IPS-15b (cell line): ENCODE results near the gene LRRC7.

Source experiments
- H3K27me3 ChIP-seq: one replicate; pipeline ENCODE4 v1.6.1; 2013; ENCODE audit warnings: low read length; ENCODE audit not compliant: control insufficient read depth, insufficient read depth
- H3K36me3 ChIP-seq: one replicate; pipeline ENCODE4 v1.6.1; 2013; ENCODE audit warnings: low read length; ENCODE audit not compliant: control insufficient read depth, insufficient read depth
- H3K4me1 ChIP-seq: one replicate; pipeline ENCODE4 v1.6.1; 2013; ENCODE audit warnings: mild to moderate bottlenecking, low read length; ENCODE audit not compliant: control insufficient read depth, insufficient read depth
- H3K4me3 ChIP-seq: one replicate; pipeline ENCODE4 v1.5.1; 2013; ENCODE audit warnings: low read depth, low read length
- H3K9ac ChIP-seq: one replicate; pipeline ENCODE4 v1.6.1; 2013; ENCODE audit warnings: low read depth, mild to moderate bottlenecking, low read length
- H3K9me3 ChIP-seq: one replicate; pipeline ENCODE4 v1.6.1; 2013; ENCODE audit warnings: mild to moderate bottlenecking, low read length; ENCODE audit not compliant: control insufficient read depth, insufficient read depth

LRRC7 gene

GRCh38 chr1:69567652-69568420 lies at the start of gene LRRC7:
Gene LRRC7 (plus strand): TSS chr1:69567922. CDS start chr1:69568640, 718 bp downstream.
- H3K9me3 ChIP-seq, result no peaks in the 10 kb centered on the region
- H3K4me1 ChIP-seq, result no peaks in the 10 kb centered on the region
- H3K36me3 ChIP-seq, result no peaks in the 10 kb centered on the region
- H3K9ac ChIP-seq, result no peak within 1 kb of the TSS
- peaks cover 67% of the 10 kb centered on the region for H3K27me3 ChIP-seq
- H3K4me3 ChIP-seq, result peak within 1 kb of the TSS; percentile 62

- Histone ChIP-seq H3K4me3 (no peak overlapping the region), H3K4me1 (no peaks in the 10 kb centered on the region), H3K9ac (no peak overlapping the region), H3K27me3 (no peaks in the 10 kb centered on the region), H3K9me3 (no peaks in the 10 kb centered on the region), H3K36me3 (no peaks in the 10 kb centered on the region)
These were observed 48.7 kb upstream of the LRRC7 start for GRCh38 chr1:69519006-69519405.

GRCh38 chr1:69520326-69520725 lies 47.4 kb upstream of the LRRC7 start:
- H3K9me3 ChIP-seq, result no peaks in the 10 kb centered on the region
- H3K9ac ChIP-seq, result no peak overlapping the region
- no peaks in the 10 kb centered on the region for H3K4me1 ChIP-seq
- H3K27me3 ChIP-seq, result no peaks in the 10 kb centered on the region
- no peak overlapping the region for H3K4me3 ChIP-seq
- no peaks in the 10 kb centered on the region for H3K36me3 ChIP-seq

- Histone ChIP-seq H3K9me3 (no peaks in the 10 kb centered on the region), H3K27me3 (no peaks in the 10 kb centered on the region), H3K9ac (no peak overlapping the region), H3K4me1 (no peaks in the 10 kb centered on the region), H3K4me3 (no peak overlapping the region), H3K36me3 (no peaks in the 10 kb centered on the region)
These were observed 44.7 kb upstream of the LRRC7 start for GRCh38 chr1:69523032-69523431.

GRCh38 chr1:69523461-69523860 lies 44.3 kb upstream of the LRRC7 start:
- Histone ChIP-seq H3K4me1 (no peaks in the 10 kb centered on the region), H3K36me3 (no peaks in the 10 kb centered on the region), H3K9ac (no peak overlapping the region), H3K9me3 (no peaks in the 10 kb centered on the region), H3K27me3 (no peaks in the 10 kb centered on the region), H3K4me3 (no peak overlapping the region)

- Histone ChIP-seq H3K9me3 (no peaks in the 10 kb centered on the region), H3K4me1 (no peaks in the 10 kb centered on the region), H3K4me3 (no peak overlapping the region), H3K9ac (no peak overlapping the region), H3K27me3 (no peaks in the 10 kb centered on the region), H3K36me3 (no peaks in the 10 kb centered on the region)
These were observed 43.7 kb upstream of the LRRC7 start for GRCh38 chr1:69524015-69524414.

- no peaks in the 10 kb centered on the region for H3K27me3 ChIP-seq
- H3K4me1 ChIP-seq, result no peaks in the 10 kb centered on the region
- H3K9ac ChIP-seq, result no peak overlapping the region
- no peaks in the 10 kb centered on the region for H3K36me3 ChIP-seq
- H3K9me3 ChIP-seq, result no peaks in the 10 kb centered on the region
- no peak overlapping the region for H3K4me3 ChIP-seq
These were observed 40.4 kb upstream of the LRRC7 start for GRCh38 chr1:69527273-69527672.

GRCh38 chr1:69528376-69528775 lies 39.3 kb upstream of the LRRC7 start:
- H3K4me3 ChIP-seq, result no peak overlapping the region
- H3K4me1 ChIP-seq, result no peaks in the 10 kb centered on the region
- no peak overlapping the region for H3K9ac ChIP-seq
- H3K9me3 ChIP-seq, result no peaks in the 10 kb centered on the region
- no peaks in the 10 kb centered on the region for H3K36me3 ChIP-seq
- H3K27me3 ChIP-seq, result no peaks in the 10 kb centered on the region

GRCh38 chr1:69533343-69533742 lies 34.4 kb upstream of the LRRC7 start:
- no peaks in the 10 kb centered on the region for H3K9me3 ChIP-seq
- no peak overlapping the region for H3K4me3 ChIP-seq
- H3K9ac ChIP-seq, result no peak overlapping the region
- H3K4me1 ChIP-seq, result peaks cover 6% of the 10 kb centered on the region
- no peaks in the 10 kb centered on the region for H3K27me3 ChIP-seq
- H3K36me3 ChIP-seq, result no peaks in the 10 kb centered on the region

GRCh38 chr1:69534829-69535228 lies 32.9 kb upstream of the LRRC7 start:
- Histone ChIP-seq H3K36me3 (no peaks in the 10 kb centered on the region), H3K9ac (no peak overlapping the region), H3K27me3 (no peaks in the 10 kb centered on the region), H3K9me3 (no peaks in the 10 kb centered on the region), H3K4me3 (no peak overlapping the region), H3K4me1 (peaks cover 6% of the 10 kb centered on the region)

GRCh38 chr1:69535490-69535889 lies 32.2 kb upstream of the LRRC7 start:
- H3K27me3 ChIP-seq, result no peaks in the 10 kb centered on the region
- no peaks in the 10 kb centered on the region for H3K36me3 ChIP-seq
- H3K9ac ChIP-seq, result no peak overlapping the region
- H3K4me1 ChIP-seq, result peaks cover 6% of the 10 kb centered on the region
- H3K9me3 ChIP-seq, result no peaks in the 10 kb centered on the region
- no peak overlapping the region for H3K4me3 ChIP-seq

GRCh38 chr1:69540052-69540451 lies 27.7 kb upstream of the LRRC7 start:
- Histone ChIP-seq H3K4me3 (no peak overlapping the region), H3K36me3 (no peaks in the 10 kb centered on the region), H3K4me1 (peaks cover 9% of the 10 kb centered on the region), H3K27me3 (no peaks in the 10 kb centered on the region), H3K9me3 (no peaks in the 10 kb centered on the region), H3K9ac (no peak overlapping the region)
